GM18517 (cell line): ENCODE measurements around the gene CCDC93.

Experiments used
- ATAC-seq: cut with Tn5 transposase; IDR thresholded peaks from one replicate; pipeline ENCODE4 v1.9.1; 2021; ENCODE audit warnings: mild to moderate bottlenecking, moderate library complexity; ENCODE audit not compliant: unreplicated experiment

The CCDC93 gene

GRCh38 chr2:117994729-117995128 lies 19.1 kb downstream of the CCDC93 start:
- no peak for ATAC-seq

GRCh38 chr2:117989854-117990438 lies 23.9 kb downstream of the CCDC93 start:
- no peak for ATAC-seq

- no peak for ATAC-seq
Observed at GRCh38 chr2:117987121-117987520, 26.7 kb downstream of the CCDC93 start.

GRCh38 chr2:117985092-117985491 lies 28.8 kb downstream of the CCDC93 start:
- no peak for ATAC-seq

GRCh38 chr2:117984208-117984607 lies 29.7 kb downstream of the CCDC93 start:
- ATAC-seq, result no peak

GRCh38 chr2:117983040-117983439 lies 30.8 kb downstream of the CCDC93 start:
- ATAC-seq, result no peak

- no peak for ATAC-seq
Observed at GRCh38 chr2:117982376-117983033, 31.4 kb downstream of the CCDC93 start.

- no peak for ATAC-seq
Observed at GRCh38 chr2:117981810-117982209, 32.1 kb downstream of the CCDC93 start.

GRCh38 chr2:117980783-117981676 lies 32.8 kb downstream of the CCDC93 start:
- ATAC-seq, result no peak

- ATAC-seq, result no peak
Observed at GRCh38 chr2:117979911-117980701, 33.8 kb downstream of the CCDC93 start.

- no peak for ATAC-seq
Observed at GRCh38 chr2:117977696-117978095, 36.2 kb downstream of the CCDC93 start.

GRCh38 chr2:117976581-117976980 lies 37.3 kb downstream of the CCDC93 start:
- ATAC-seq, result no peak

GRCh38 chr2:117973498-117974082 lies 40.3 kb downstream of the CCDC93 start:
- ATAC-seq, result no peak

- ATAC-seq, result no peak
Observed at GRCh38 chr2:117972476-117973123, 41.3 kb downstream of the CCDC93 start.

- no peak for ATAC-seq
Observed at GRCh38 chr2:117968722-117969121, 45.1 kb downstream of the CCDC93 start.

- ATAC-seq, result no peak
Observed at GRCh38 chr2:117967977-117968718, 45.7 kb downstream of the CCDC93 start.

GRCh38 chr2:117963446-117963845 lies 50.4 kb downstream of the CCDC93 start:
- ATAC-seq, result no peak

GRCh38 chr2:117961201-117961600 lies 52.7 kb downstream of the CCDC93 start:
- ATAC-seq, result no peak

GRCh38 chr2:117960231-117960630 lies 53.6 kb downstream of the CCDC93 start:
- no peak for ATAC-seq
